Endothelial cell (in vitro differentiated cells): Measurements from ENCODE around the gene QSER1. TPM values are rescaled to one million over a fixed set of nuclear protein-coding genes. Genes with fewer than 3 reads are reported as not detected.

Experiments
- DNase-seq: peaks from one replicate; pipeline ENCODE4 v3.0.0; 2021; ENCODE audit warnings: low spot score
- H3K27ac Mint-ChIP-seq: one replicate; pipeline ENCODE4 v1.8.0; 2021; ENCODE audit warnings: mixed read lengths, inconsistent platforms; ENCODE audit not compliant: unreplicated experiment
- H3K27me3 Mint-ChIP-seq: one replicate; pipeline ENCODE4 v1.8.0; 2021; ENCODE audit warnings: mild to moderate bottlenecking, moderate library complexity, mixed read lengths, inconsistent platforms; ENCODE audit not compliant: unreplicated experiment
- H3K36me3 Mint-ChIP-seq: one replicate; pipeline ENCODE4 v1.8.0; 2021; ENCODE audit warnings: mild to moderate bottlenecking, low read depth, mixed read lengths, inconsistent platforms; ENCODE audit not compliant: unreplicated experiment
- H3K4me1 Mint-ChIP-seq: one replicate; pipeline ENCODE4 v1.8.0; 2021; ENCODE audit warnings: mild to moderate bottlenecking, mixed read lengths, inconsistent platforms; ENCODE audit not compliant: unreplicated experiment
- H3K4me3 Mint-ChIP-seq: one replicate; pipeline ENCODE4 v1.8.0; 2021; ENCODE audit warnings: mild to moderate bottlenecking, mixed read lengths, inconsistent platforms; ENCODE audit not compliant: unreplicated experiment
- H3K9me3 Mint-ChIP-seq: one replicate; pipeline ENCODE4 v1.8.0; 2021; ENCODE audit warnings: mixed read lengths, inconsistent platforms; ENCODE audit not compliant: unreplicated experiment
- CTCF ChIP-seq: fragments of 200-600 bp; sonication (generic); IDR thresholded peaks from one replicate; pipeline ENCODE4 v1.5.0; 2021; ENCODE audit warnings: antibody characterized with exemption; ENCODE audit not compliant: unreplicated experiment
- total RNA-seq: library from RNA; stranded (reverse); fragmentation: NEBNext Ultra II Directional; extraction: Animal tissue kit (Norgen Biotek cat#: 25700); gene quantifications from one replicate; pipeline ENCODE4 v1.2.1, GENCODE V29; 2021; ENCODE audit not compliant: unreplicated experiment

Gene QSER1
- total RNA-seq, 1 donor from 2014 or later: 57.4 TPM

DNA sequence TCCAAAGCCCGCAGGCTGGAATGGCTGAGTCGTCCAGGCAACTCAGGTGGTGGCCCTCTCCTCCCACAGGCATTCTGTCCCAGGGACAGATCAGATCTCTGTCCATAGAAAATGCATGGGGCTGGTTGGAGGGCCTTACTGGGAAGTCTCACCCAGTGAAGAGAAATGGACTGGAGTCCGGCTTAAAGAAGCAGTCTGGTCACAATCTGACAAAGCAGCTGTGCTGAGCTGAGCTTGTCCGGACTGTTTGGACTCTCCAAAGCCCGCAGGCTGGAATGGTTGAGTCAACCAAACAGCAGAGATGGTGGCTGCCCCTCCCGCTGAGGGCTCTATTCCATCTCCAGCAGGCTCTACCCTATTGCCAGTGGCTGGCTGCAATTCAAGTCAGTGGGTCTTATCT, 108.7 kb downstream of the QSER1 start:
- Mint-ChIP-seq H3K27me3 (peaks cover 4% of the 10 kb centered on the region), H3K27ac (no peak overlapping the region), H3K4me3 (no peak overlapping the region), H3K4me1 (peaks cover 11% of the 10 kb centered on the region), H3K9me3 (no peaks in the 10 kb centered on the region), H3K36me3 (no peaks in the 10 kb centered on the region)
- TF ChIP-seq CTCF: no peak
- DNase-seq: no peak

DNA sequence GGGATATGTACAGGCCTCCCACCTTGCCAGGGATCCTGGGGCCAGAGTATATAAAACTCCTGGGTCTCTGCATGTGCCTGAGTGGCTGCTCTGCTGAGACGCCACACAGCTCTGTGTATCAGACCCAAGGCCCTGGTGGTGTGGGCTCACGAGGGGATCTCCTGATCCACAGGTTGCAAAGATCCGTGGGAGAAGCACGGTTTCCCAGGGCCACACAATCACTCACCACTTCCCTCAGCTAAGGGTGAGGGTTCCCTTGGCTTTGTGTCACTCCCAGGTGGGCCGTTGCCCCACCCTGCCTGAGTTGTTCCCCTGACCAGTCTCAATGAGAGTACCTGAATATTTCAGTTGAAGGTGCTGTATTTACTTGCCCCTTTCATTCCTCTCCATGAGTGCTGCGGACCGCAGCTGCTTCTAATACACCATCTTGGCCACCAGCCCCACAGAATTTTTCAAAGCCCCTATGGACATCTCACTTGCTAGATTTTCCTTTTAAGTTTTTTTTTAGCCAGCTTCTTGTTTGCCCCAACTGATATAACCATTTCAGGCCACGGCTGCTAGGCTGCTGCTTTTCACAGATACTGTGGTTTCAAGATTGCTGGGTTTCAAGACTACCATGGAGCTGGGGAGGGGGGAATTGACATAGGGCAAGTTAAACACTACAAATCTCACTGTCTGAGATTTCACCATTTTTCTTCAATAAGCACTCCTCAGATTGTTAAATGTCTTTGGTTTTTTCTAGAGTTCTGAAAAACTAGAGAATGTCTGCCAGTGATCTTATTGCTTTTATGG, 109.3 kb downstream of the QSER1 start:
- Mint-ChIP-seq H3K27me3 (peaks cover 4% of the 10 kb centered on the region), H3K4me3 (no peak overlapping the region), H3K36me3 (peaks cover 3% of the 10 kb centered on the region), H3K27ac (no peak overlapping the region), H3K9me3 (no peaks in the 10 kb centered on the region), H3K4me1 (peaks cover 11% of the 10 kb centered on the region)
- no peak for DNase-seq
- no peak for TF ChIP-seq CTCF

DNA sequence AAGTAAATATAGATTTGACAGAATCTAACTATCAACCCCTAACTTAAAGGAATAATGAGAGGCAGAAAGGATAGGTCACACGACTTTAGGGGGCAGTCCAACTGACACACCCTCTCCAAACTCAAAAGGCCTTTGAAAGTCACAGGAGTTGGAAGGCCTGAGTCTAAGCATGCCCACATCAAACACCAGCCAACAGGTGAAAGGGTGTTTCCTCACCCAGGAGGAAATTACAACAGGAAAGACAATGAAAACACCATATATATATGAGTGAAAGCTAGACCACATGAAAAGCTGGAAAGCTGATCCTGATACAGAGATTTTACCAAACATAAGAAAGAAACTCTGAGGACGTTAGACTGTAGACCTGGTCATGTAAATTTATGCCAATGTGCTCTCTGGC, 112.6 kb downstream of the QSER1 start:
- no peak for DNase-seq
- Mint-ChIP-seq H3K4me3 (no peak overlapping the region), H3K36me3 (peaks cover 3% of the 10 kb centered on the region), H3K4me1 (peaks cover 11% of the 10 kb centered on the region), H3K27ac (no peak overlapping the region), H3K9me3 (no peaks in the 10 kb centered on the region), H3K27me3 (peaks cover 1% of the 10 kb centered on the region)
- TF ChIP-seq CTCF: no peak

GRCh38 chr11:33006010-33006409, 113.4 kb downstream of the QSER1 start:
- no peaks in the 10 kb centered on the region for H3K9me3 Mint-ChIP-seq
- H3K4me3 Mint-ChIP-seq: no peak overlapping the region
- H3K36me3 Mint-ChIP-seq: peaks cover 3% of the 10 kb centered on the region
- no peak for TF ChIP-seq CTCF
- H3K27ac Mint-ChIP-seq: no peak overlapping the region
- H3K4me1 Mint-ChIP-seq: peaks cover 9% of the 10 kb centered on the region
- no peak for DNase-seq
- peaks cover 1% of the 10 kb centered on the region for H3K27me3 Mint-ChIP-seq

DNA sequence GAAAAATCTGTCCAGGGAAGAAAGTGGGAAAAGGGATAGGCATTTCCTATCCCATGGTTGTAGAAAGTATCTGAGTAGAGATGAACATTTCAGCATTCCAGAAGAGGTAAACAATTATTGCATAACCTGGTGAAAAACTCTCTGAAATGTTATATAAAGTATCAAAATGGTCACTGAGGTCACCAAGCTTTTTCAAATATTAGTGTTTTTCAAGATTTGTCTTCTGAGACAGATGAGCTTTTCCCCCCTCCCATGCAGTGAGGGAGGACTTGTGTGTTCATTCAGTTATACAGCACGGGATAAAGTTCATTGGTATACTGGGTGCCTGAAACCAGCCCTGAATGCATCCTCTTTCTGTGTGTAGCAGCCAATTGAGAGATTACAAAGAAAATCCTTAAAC, 121.1 kb downstream of the QSER1 start:
- Mint-ChIP-seq H3K4me1 (peaks cover 3% of the 10 kb centered on the region), H3K9me3 (no peaks in the 10 kb centered on the region), H3K4me3 (no peak overlapping the region), H3K27ac (no peak overlapping the region), H3K27me3 (peaks cover 11% of the 10 kb centered on the region), H3K36me3 (no peaks in the 10 kb centered on the region)
- TF ChIP-seq CTCF: no peak
- DNase-seq: no peak
